Measurements from ENCODE around the gene BNC2.

Gene BNC2

DNA sequence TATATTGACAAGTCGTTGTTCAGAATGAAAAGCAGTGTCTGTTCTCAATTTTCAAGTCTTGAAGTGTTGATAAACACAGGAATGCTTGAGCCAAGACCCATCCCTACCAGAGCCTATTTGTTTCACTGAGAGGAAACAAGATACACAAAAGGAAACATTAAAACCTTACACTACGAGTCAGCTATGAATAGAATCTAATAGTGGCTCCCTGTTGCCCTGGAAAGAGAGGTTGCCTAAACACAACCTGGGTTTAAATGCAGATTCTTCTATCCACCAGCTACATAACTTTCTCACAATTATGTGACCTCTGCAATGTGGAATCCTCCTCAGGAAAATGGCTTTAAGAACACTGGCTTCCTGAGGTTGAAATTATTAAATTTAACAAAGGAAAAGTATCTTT, 29.1 kb upstream of the BNC2 start:
- H3K4me3 ChIP-seq (ENCODE audit: low read length, poor library complexity, severe bottlenecking): peak overlapping the region; percentile 18
- no peaks in the 10 kb centered on the region; the same call in 1 of the 2 replicates for H3K9me3 ChIP-seq (ENCODE audit: insufficient read depth, low read depth, low read length)
- H2AFZ ChIP-seq (ENCODE audit: low read length): peak overlapping the region; percentile 52
- H3K27me3 ChIP-seq (ENCODE audit: insufficient read depth, low read length, poor library complexity, severe bottlenecking): no peaks in the 10 kb centered on the region
- peaks cover 23% of the 10 kb centered on the region for H3K4me1 ChIP-seq (ENCODE audit: insufficient read depth, low read length, poor library complexity, severe bottlenecking)
- no peaks in the 10 kb centered on the region for H3K36me3 ChIP-seq (ENCODE audit: insufficient read depth, low read length)
- H3F3A ChIP-seq (ENCODE audit: low read depth): no peaks in the 10 kb centered on the region; the same call in 1 of the 2 replicates
- peak overlapping the region; percentile 56 for H3K4me2 ChIP-seq (ENCODE audit: low read depth, low read length, poor library complexity, severe bottlenecking)
- no peaks in the 10 kb centered on the region for H3K9me2 ChIP-seq (replicated peaks; ENCODE audit: low read depth, low read length)
- H4K20me1 ChIP-seq (ENCODE audit: insufficient read depth, low read length, poor library complexity, severe bottlenecking): no peaks in the 10 kb centered on the region
- TF ChIP-seq, protein P1, sequence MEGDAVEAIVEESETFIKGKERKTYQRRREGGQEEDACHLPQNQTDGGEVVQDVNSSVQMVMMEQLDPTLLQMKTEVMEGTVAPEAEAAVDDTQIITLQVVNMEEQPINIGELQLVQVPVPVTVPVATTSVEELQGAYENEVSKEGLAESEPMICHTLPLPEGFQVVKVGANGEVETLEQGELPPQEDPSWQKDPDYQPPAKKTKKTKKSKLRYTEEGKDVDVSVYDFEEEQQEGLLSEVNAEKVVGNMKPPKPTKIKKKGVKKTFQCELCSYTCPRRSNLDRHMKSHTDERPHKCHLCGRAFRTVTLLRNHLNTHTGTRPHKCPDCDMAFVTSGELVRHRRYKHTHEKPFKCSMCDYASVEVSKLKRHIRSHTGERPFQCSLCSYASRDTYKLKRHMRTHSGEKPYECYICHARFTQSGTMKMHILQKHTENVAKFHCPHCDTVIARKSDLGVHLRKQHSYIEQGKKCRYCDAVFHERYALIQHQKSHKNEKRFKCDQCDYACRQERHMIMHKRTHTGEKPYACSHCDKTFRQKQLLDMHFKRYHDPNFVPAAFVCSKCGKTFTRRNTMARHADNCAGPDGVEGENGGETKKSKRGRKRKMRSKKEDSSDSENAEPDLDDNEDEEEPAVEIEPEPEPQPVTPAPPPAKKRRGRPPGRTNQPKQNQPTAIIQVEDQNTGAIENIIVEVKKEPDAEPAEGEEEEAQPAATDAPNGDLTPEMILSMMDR (conservative IDR thresholded peaks at IDR 0.05; ENCODE audit: low read length): no peak
- TF ChIP-seq EZH2phosphoT487 (IDR thresholded peaks at IDR 0.05; ENCODE audit: borderline replicate concordance): no peak
- H3K9ac ChIP-seq (ENCODE audit: low read depth, low read length, poor library complexity, severe bottlenecking): peak overlapping the region; percentile 45
- no peaks in the 10 kb centered on the region for H3K79me2 ChIP-seq (ENCODE audit: insufficient read depth, low read length)

DNA sequence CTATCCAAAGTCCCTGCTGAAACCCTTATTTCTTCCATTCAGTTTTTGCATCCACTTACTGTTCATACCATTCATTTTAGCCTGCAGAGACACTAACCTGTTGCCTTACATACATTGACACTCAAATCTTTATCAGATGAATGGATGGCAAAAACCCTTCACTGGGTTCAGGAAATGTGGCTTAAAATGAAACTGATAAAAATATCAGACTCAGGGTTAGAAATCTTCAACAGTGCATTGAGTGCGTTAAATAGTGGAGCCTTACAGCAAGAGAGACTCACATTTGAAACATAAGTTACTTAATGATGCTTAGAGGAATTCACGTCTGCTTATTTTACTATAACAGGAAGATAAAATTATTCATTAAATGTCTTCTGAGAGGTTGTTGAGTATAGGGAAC, 28.0 kb upstream of the BNC2 start:
- H3F3A ChIP-seq (ENCODE audit: low read depth): no peaks in the 10 kb centered on the region; the same call in 1 of the 2 replicates
- H4K20me1 ChIP-seq (ENCODE audit: insufficient read depth, low read length, poor library complexity, severe bottlenecking): no peaks in the 10 kb centered on the region
- no peaks in the 10 kb centered on the region for H3K79me2 ChIP-seq (ENCODE audit: insufficient read depth, low read length)
- H3K9me3 ChIP-seq (ENCODE audit: insufficient read depth, low read depth, low read length): no peaks in the 10 kb centered on the region; the same call in 1 of the 2 replicates
- H3K4me2 ChIP-seq (ENCODE audit: low read depth, low read length, poor library complexity, severe bottlenecking): peak overlapping the region; percentile 56
- H3K9ac ChIP-seq (ENCODE audit: low read depth, low read length, poor library complexity, severe bottlenecking): peak overlapping the region; percentile 45
- no peaks in the 10 kb centered on the region for H3K9me2 ChIP-seq (replicated peaks; ENCODE audit: low read depth, low read length)
- H3K4me1 ChIP-seq (ENCODE audit: insufficient read depth, low read length, poor library complexity, severe bottlenecking): peaks cover 23% of the 10 kb centered on the region
- H3K4me3 ChIP-seq (ENCODE audit: low read length, poor library complexity, severe bottlenecking): peak overlapping the region; percentile 18
- peak overlapping the region; percentile 61; the same call in 1 of the 2 replicates for H2AFZ ChIP-seq (ENCODE audit: low read length)
- no peaks in the 10 kb centered on the region for H3K27me3 ChIP-seq (ENCODE audit: insufficient read depth, low read length, poor library complexity, severe bottlenecking)
- TF ChIP-seq, protein P1 (conservative IDR thresholded peaks at IDR 0.05; ENCODE audit: low read length): no peak
- TF ChIP-seq EZH2phosphoT487 (IDR thresholded peaks at IDR 0.05; ENCODE audit: borderline replicate concordance): no peak
- no peaks in the 10 kb centered on the region for H3K36me3 ChIP-seq (ENCODE audit: insufficient read depth, low read length)

- no peaks in the 10 kb centered on the region for H3K9me2 ChIP-seq (replicated peaks; ENCODE audit: low read depth, low read length)
- H3K4me2 ChIP-seq (ENCODE audit: low read depth, low read length, poor library complexity, severe bottlenecking): no peak overlapping the region
- no peaks in the 10 kb centered on the region for H4K20me1 ChIP-seq (ENCODE audit: insufficient read depth, low read length, poor library complexity, severe bottlenecking)
- TF ChIP-seq, protein P1 (conservative IDR thresholded peaks at IDR 0.05; ENCODE audit: low read length): no peak
- TF ChIP-seq EZH2phosphoT487 (IDR thresholded peaks at IDR 0.05; ENCODE audit: borderline replicate concordance): no peak
- H3K9me3 ChIP-seq (ENCODE audit: insufficient read depth, low read depth, low read length): no peaks in the 10 kb centered on the region
- H3K4me3 ChIP-seq (ENCODE audit: low read length, poor library complexity, severe bottlenecking): no peak overlapping the region
- H3K4me1 ChIP-seq (ENCODE audit: insufficient read depth, low read length, poor library complexity, severe bottlenecking): peaks cover 40% of the 10 kb centered on the region
- H2AFZ ChIP-seq (ENCODE audit: low read length): no peak overlapping the region
- H3K36me3 ChIP-seq (ENCODE audit: insufficient read depth, low read length): no peaks in the 10 kb centered on the region
- H3F3A ChIP-seq (ENCODE audit: low read depth): peaks cover 10% of the 10 kb centered on the region; the same call in 1 of the 2 replicates
- no peaks in the 10 kb centered on the region for H3K79me2 ChIP-seq (ENCODE audit: insufficient read depth, low read length)
- H3K27me3 ChIP-seq (ENCODE audit: insufficient read depth, low read length, poor library complexity, severe bottlenecking): no peaks in the 10 kb centered on the region
- H3K9ac ChIP-seq (ENCODE audit: low read depth, low read length, poor library complexity, severe bottlenecking): no peak overlapping the region
Measured at GRCh38 chr9:16888594-16888993, 18.1 kb upstream of the BNC2 start.

Data from Loucy (cell line).